VCaP (cell line): ENCODE results near the gene DPEP3.

ENCODE experiments used
- H3K27ac ChIP-seq: fragments of 450-650 bp; 2 replicates; pipeline ENCODE4 v1.5.1; 2017
- TF ChIP-seq, protein P1 (sequence below): fragments of 450-650 bp; conservative IDR thresholded peaks from 2 replicates; pipeline ENCODE4 v1.5.1; 2017; ENCODE audit warnings: mild to moderate bottlenecking, moderate library complexity

Gene DPEP3

DNA sequence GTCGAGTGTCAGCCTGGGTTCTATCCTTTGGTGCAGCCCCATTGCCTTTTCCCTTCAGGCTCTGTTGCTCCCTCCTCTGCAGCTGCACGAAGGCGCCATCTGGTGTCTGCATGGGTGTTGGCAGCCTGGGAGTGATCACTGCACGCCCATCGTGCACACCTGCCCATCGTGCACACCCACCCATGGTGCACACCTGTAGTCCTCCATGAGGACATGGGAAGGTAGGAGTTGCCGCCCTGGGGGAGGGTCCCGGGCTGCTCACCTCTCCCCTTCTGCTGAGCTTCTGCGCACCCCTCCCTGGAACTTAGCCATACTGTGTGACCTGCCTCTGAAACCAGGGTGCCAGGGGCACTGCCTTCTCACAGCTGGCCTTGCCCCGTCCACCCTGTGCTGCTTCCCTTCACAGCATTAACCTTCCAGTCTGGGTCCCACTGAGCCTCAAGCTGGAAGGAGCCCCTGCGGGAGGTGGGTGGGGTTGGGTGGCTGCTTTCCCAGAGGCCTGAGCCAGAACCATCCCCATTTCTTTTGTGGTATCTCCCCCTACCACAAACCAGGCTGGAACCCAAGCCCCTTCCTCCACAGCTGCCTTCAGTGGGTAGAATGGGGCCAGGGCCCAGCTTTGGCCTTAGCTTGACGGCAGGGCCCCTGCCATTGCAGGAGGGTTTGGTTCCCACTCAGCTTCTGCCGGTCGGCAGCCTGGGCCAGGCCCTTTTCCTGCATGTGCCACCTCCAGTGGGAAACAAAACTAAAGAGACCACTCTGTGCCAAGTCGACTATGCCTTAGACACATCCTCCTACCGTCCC, 51.5 kb downstream of the DPEP3 start:
- H3K27ac ChIP-seq, result peak overlapping the region; percentile 89; the same call in 1 of the 2 replicates
- TF ChIP-seq, protein P1, sequence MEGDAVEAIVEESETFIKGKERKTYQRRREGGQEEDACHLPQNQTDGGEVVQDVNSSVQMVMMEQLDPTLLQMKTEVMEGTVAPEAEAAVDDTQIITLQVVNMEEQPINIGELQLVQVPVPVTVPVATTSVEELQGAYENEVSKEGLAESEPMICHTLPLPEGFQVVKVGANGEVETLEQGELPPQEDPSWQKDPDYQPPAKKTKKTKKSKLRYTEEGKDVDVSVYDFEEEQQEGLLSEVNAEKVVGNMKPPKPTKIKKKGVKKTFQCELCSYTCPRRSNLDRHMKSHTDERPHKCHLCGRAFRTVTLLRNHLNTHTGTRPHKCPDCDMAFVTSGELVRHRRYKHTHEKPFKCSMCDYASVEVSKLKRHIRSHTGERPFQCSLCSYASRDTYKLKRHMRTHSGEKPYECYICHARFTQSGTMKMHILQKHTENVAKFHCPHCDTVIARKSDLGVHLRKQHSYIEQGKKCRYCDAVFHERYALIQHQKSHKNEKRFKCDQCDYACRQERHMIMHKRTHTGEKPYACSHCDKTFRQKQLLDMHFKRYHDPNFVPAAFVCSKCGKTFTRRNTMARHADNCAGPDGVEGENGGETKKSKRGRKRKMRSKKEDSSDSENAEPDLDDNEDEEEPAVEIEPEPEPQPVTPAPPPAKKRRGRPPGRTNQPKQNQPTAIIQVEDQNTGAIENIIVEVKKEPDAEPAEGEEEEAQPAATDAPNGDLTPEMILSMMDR, result peak; percentile 89

DNA sequence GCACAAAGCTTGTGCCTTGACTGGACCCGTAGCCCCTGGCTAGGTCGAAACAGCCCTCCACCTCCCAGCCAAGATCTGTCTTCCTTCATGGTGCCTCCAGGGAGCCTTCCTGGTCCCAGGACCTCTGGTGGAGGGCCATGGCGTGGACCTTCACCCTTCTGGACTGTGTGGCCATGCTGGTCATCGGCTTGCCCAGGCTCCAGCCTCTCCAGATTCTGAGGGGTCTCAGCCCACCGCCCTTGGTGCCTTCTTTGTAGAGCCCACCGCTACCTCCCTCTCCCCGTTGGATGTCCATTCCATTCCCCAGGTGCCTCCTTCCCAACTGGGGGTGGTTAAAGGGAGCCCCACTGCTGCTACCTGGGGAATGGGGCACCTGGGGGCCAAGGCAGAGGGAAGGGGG, 52.2 kb downstream of the DPEP3 start:
- peak overlapping the region; percentile 89 for H3K27ac ChIP-seq
- TF ChIP-seq, protein P1, result no peak

DNA sequence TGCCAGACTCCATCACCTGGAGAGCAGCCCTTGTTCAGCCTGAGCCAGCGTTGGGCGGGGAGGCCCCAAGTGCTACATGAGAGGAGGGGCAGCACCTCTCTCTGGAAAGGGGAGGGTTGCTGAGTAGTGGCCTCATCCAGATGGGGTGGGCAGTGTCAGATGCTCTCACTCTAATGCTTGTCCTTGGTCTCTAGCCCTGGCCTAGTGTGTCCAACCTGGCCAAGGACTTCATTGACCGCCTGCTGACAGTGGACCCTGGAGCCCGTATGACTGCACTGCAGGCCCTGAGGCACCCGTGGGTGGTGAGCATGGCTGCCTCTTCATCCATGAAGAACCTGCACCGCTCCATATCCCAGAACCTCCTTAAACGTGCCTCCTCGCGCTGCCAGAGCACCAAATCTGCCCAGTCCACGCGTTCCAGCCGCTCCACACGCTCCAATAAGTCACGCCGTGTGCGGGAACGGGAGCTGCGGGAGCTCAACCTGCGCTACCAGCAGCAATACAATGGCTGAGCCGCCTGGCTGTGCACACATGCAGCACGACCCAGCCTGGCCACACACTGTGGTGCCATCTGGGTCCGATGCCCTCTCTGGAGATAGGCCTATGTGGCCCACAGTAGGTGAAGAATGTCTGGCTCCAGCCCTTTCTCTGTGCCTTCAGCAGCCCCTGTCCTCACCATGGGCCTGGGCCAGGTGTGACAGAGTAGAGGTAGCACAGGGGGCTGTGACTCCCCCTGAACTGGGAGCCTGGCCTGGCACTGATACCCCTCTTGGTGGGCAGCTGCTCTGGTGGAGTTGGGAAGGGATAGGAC, 53.0 kb downstream of the DPEP3 start:
- H3K27ac ChIP-seq, result peak overlapping the region; percentile 89

DNA sequence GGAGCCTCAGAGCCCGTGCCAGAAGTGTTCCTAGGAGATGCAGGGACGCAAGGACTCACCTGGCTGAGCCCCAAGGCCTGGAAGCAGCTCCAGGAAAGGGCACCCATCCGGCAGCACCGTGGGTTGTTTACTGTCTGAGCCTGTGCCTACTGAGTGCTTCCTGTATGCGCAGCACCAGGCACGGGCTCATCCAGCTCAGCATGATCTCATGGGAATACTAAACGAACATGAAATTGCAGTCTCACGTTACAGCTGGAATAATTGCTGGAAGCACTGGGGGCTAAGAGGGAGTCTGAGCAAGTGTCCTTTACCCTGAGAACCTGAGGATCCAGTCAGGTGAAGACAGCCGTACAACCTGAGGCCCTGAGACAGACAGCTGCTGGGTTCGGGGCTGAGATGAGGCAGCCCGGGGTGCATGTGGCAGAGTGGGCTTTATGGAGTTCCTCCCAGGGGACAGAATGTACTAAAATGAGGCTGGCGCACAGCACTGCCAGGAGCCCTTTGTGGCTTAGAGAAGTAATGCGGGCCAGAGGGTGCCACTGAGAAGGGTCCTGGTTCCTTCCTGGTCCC, 54.0 kb downstream of the DPEP3 start:
- peak overlapping the region; percentile 89 for H3K27ac ChIP-seq
- TF ChIP-seq, protein P1, result peak; percentile 16

More for the DNA sequence above, 53.0 kb downstream of the DPEP3 start:
- TF ChIP-seq, protein P1, result no peak
